Measurements from ENCODE around the gene RIF1. TPM values are rescaled to one million over a fixed set of nuclear protein-coding genes. Genes with fewer than 3 reads are reported as not detected.

Gene RIF1
- total RNA-seq, 1 donor from 2014 or later = 40.7 TPM

- no peaks in the 10 kb centered on the region for H3K27me3 Mint-ChIP-seq (ENCODE audit: unreplicated experiment)
- no peaks in the 10 kb centered on the region for H3K9me3 Mint-ChIP-seq (ENCODE audit: unreplicated experiment)
- no peak for TF ChIP-seq CTCF (IDR thresholded peaks at IDR 0.05; ENCODE audit: unreplicated experiment)
- no peak overlapping the region for H3K27ac Mint-ChIP-seq (ENCODE audit: unreplicated experiment)
- H3K4me3 Mint-ChIP-seq (ENCODE audit: unreplicated experiment) = no peak overlapping the region
- peaks cover 2% of the 10 kb centered on the region for H3K4me1 Mint-ChIP-seq (ENCODE audit: unreplicated experiment)
- no peak for DNase-seq (ENCODE audit: low spot score)
- peaks cover 37% of the 10 kb centered on the region for H3K36me3 Mint-ChIP-seq (ENCODE audit: low read depth, unreplicated experiment)
Measured at GRCh38 chr2:151472966-151473365, 63.3 kb downstream of the RIF1 start.

GRCh38 chr2:151475071-151475470, 65.4 kb downstream of the RIF1 start:
- Mint-ChIP-seq H3K36me3 (ENCODE audit: low read depth, unreplicated experiment) (peaks cover 26% of the 10 kb centered on the region), H3K27ac (ENCODE audit: unreplicated experiment) (no peak overlapping the region), H3K9me3 (ENCODE audit: unreplicated experiment) (no peaks in the 10 kb centered on the region), H3K4me3 (ENCODE audit: unreplicated experiment) (no peak overlapping the region), H3K4me1 (ENCODE audit: unreplicated experiment) (peaks cover 2% of the 10 kb centered on the region), H3K27me3 (ENCODE audit: unreplicated experiment) (no peaks in the 10 kb centered on the region)
- DNase-seq (ENCODE audit: low spot score) = no peak
- no peak for TF ChIP-seq CTCF (IDR thresholded peaks at IDR 0.05; ENCODE audit: unreplicated experiment)

GRCh38 chr2:151476287-151476686, 66.6 kb downstream of the RIF1 start:
- Mint-ChIP-seq H3K4me3 (ENCODE audit: unreplicated experiment) (no peak overlapping the region), H3K27me3 (ENCODE audit: unreplicated experiment) (no peaks in the 10 kb centered on the region), H3K27ac (ENCODE audit: unreplicated experiment) (no peak overlapping the region), H3K36me3 (ENCODE audit: low read depth, unreplicated experiment) (peaks cover 16% of the 10 kb centered on the region), H3K4me1 (ENCODE audit: unreplicated experiment) (peaks cover 2% of the 10 kb centered on the region), H3K9me3 (ENCODE audit: unreplicated experiment) (no peaks in the 10 kb centered on the region)
- DNase-seq (ENCODE audit: low spot score) = no peak
- TF ChIP-seq CTCF (IDR thresholded peaks at IDR 0.05; ENCODE audit: unreplicated experiment) = no peak

GRCh38 chr2:151478011-151478410, 68.3 kb downstream of the RIF1 start:
- Mint-ChIP-seq H3K27ac (ENCODE audit: unreplicated experiment) (no peak overlapping the region), H3K9me3 (ENCODE audit: unreplicated experiment) (no peaks in the 10 kb centered on the region), H3K4me1 (ENCODE audit: unreplicated experiment) (no peaks in the 10 kb centered on the region), H3K36me3 (ENCODE audit: low read depth, unreplicated experiment) (peaks cover 15% of the 10 kb centered on the region), H3K4me3 (ENCODE audit: unreplicated experiment) (no peak overlapping the region), H3K27me3 (ENCODE audit: unreplicated experiment) (no peaks in the 10 kb centered on the region)
- TF ChIP-seq CTCF (IDR thresholded peaks at IDR 0.05; ENCODE audit: unreplicated experiment) = no peak
- no peak for DNase-seq (ENCODE audit: low spot score)

- Mint-ChIP-seq H3K36me3 (ENCODE audit: low read depth, unreplicated experiment) (peaks cover 11% of the 10 kb centered on the region), H3K27ac (ENCODE audit: unreplicated experiment) (no peak overlapping the region), H3K9me3 (ENCODE audit: unreplicated experiment) (no peaks in the 10 kb centered on the region), H3K4me3 (ENCODE audit: unreplicated experiment) (no peak overlapping the region), H3K27me3 (ENCODE audit: unreplicated experiment) (no peaks in the 10 kb centered on the region), H3K4me1 (ENCODE audit: unreplicated experiment) (no peaks in the 10 kb centered on the region)
- TF ChIP-seq CTCF (IDR thresholded peaks at IDR 0.05; ENCODE audit: unreplicated experiment) = no peak
- no peak for DNase-seq (ENCODE audit: low spot score)
Measured at GRCh38 chr2:151481744-151482143, 72.0 kb downstream of the RIF1 start.
